CD14-positive monocyte (primary cell): ENCODE results near the gene NRP2. TPM values are rescaled to one million over a fixed set of nuclear protein-coding genes. Genes with fewer than 3 reads are reported as not detected.

Experiments used
- DNase-seq, 3 donors: peaks; one replicate each; pipeline ENCODE4 v3.0.0-alpha.2; 2011 to 2022
- H2AFZ ChIP-seq: 2 replicates; pipeline ENCODE4 v1.6.0; 2012; ENCODE audit warnings: mild to moderate bottlenecking, low read depth, low read length, inconsistent platforms; ENCODE audit not compliant: insufficient read depth, poor library complexity, severe bottlenecking
- H3K27ac ChIP-seq, 2 donors: 1 replicate in 1 of 2; 2 replicates in 1 of 2; pipeline ENCODE4 v1.5.1; 2012 to 2013; ENCODE audit warnings: low read length in 2 of 2, control low read depth in 1 of 2, inconsistent platforms in 1 of 2, low read depth in 1 of 2, mild to moderate bottlenecking in 1 of 2
- H3K27me3 ChIP-seq, 2 donors: one replicate each; pipeline versions ENCODE4 v1.6.0 to v1.6.1; 2011 to 2013; ENCODE audit warnings: low read length in 2 of 2; ENCODE audit not compliant: control insufficient read depth in 2 of 2, insufficient read depth in 2 of 2
- H3K36me3 ChIP-seq, 2 donors: replicated peaks in 1 of 2; 1 replicate in 1 of 2; 2 replicates in 1 of 2; pipeline versions ENCODE4 v1.5.1 to v1.6.1; 2012 to 2013; ENCODE audit warnings: low read length in 2 of 2, control low read depth in 1 of 2, inconsistent platforms in 1 of 2, mild to moderate bottlenecking in 1 of 2; ENCODE audit not compliant: insufficient read depth in 2 of 2, control insufficient read depth in 1 of 2
- H3K4me1 ChIP-seq, 2 donors: 1 replicate in 1 of 2; 2 replicates in 1 of 2; pipeline versions ENCODE4 v1.5.1 to v1.6.1; 2012 to 2013; ENCODE audit warnings: low read length in 2 of 2, control low read depth in 1 of 2, inconsistent platforms in 1 of 2, mild to moderate bottlenecking in 1 of 2, moderate library complexity in 1 of 2; ENCODE audit not compliant: insufficient read depth in 2 of 2, control insufficient read depth in 1 of 2
- H3K4me2 ChIP-seq: replicated peaks from 2 replicates; pipeline ENCODE3; 2012; ENCODE audit warnings: low read length, moderate library complexity, mild to moderate bottlenecking; ENCODE audit not compliant: poor library complexity, severe bottlenecking; ENCODE audit errors: extremely low read depth
- H3K4me3 ChIP-seq, 3 experiments: fragments of 200-600 bp in 1 of 3; sonication (generic) in 1 of 3; replicated peaks in 1 of 3; 1 replicate in 2 of 3; 2 replicates in 1 of 3; pipeline ENCODE4 v1.5.1; 2011 to 2013; ENCODE audit warnings: low read length in 3 of 3, mild to moderate bottlenecking in 3 of 3, control low read depth in 2 of 3, low read depth in 2 of 3, inconsistent platforms in 1 of 3, moderate library complexity in 1 of 3
- H3K79me2 ChIP-seq: 2 replicates; pipeline ENCODE4 v1.6.0; 2012; ENCODE audit warnings: mild to moderate bottlenecking, control low read depth, inconsistent platforms, low read length, moderate library complexity; ENCODE audit not compliant: insufficient read depth
- H3K9ac ChIP-seq: 2 replicates; pipeline ENCODE4 v1.6.0; 2017; ENCODE audit warnings: low read length, mild to moderate bottlenecking; ENCODE audit not compliant: insufficient read depth, poor library complexity, severe bottlenecking
- H3K9me3 ChIP-seq, 2 donors: replicated peaks in 1 of 2; 1 replicate in 1 of 2; 2 replicates in 1 of 2; pipeline versions ENCODE4 v1.5.1 to v1.6.1; 2012 to 2013; ENCODE audit warnings: low read length in 2 of 2, control low read depth in 1 of 2; ENCODE audit not compliant: control insufficient read depth in 1 of 2, insufficient read depth in 1 of 2
- H4K20me1 ChIP-seq: 2 replicates; pipeline ENCODE4 v1.6.0; 2012; ENCODE audit warnings: mild to moderate bottlenecking, low read length, control low read depth, moderate library complexity; ENCODE audit not compliant: insufficient read depth
- H3K27ac Mint-ChIP-seq, 7 donors: one replicate each; pipeline ENCODE4 v1.8.0; 2020; ENCODE audit warnings: mild to moderate bottlenecking in 7 of 7, mixed read lengths in 7 of 7, moderate library complexity in 6 of 7, inconsistent platforms in 2 of 7
- H3K27me3 Mint-ChIP-seq, 3 donors: one replicate each; pipeline ENCODE4 v1.8.0; 2021 to 2022; ENCODE audit warnings: low read depth in 3 of 3, mild to moderate bottlenecking in 3 of 3, mixed read lengths in 3 of 3, moderate library complexity in 3 of 3, inconsistent platforms in 1 of 3
- H3K36me3 Mint-ChIP-seq, 2 donors: one replicate each; pipeline ENCODE4 v1.8.0; 2020; ENCODE audit warnings: mixed read lengths in 2 of 2, inconsistent platforms in 1 of 2, mild to moderate bottlenecking in 1 of 2
- H3K4me1 Mint-ChIP-seq: one replicate; pipeline ENCODE4 v1.8.0; 2020; ENCODE audit warnings: mild to moderate bottlenecking, mixed read lengths
- H3K4me3 Mint-ChIP-seq, 2 donors: one replicate each; pipeline ENCODE4 v1.8.0; 2020; ENCODE audit warnings: mild to moderate bottlenecking in 2 of 2, mixed read lengths in 2 of 2, moderate library complexity in 1 of 2
- H3K9me3 Mint-ChIP-seq, 7 donors: one replicate each; pipeline ENCODE4 v1.8.0; 2020 to 2022; ENCODE audit warnings: mixed read lengths in 7 of 7, mild to moderate bottlenecking in 6 of 7, moderate library complexity in 6 of 7, inconsistent platforms in 2 of 7
- WGBS: methylation state at CpG from one replicate; pipeline ENCODE4 v1.1.5; 2013; ENCODE audit warnings: missing lambda C conversion rate; ENCODE audit not compliant: insufficient coverage; 5-methylcytosine and 5-hydroxymethylcytosine counted together
- intact Hi-C, 2 donors: fragments of 100-400 bp; cut with micrococcal nuclease; formaldehyde crosslinking; loops; one replicate each; pipeline versions ENCODE4 v1.15.0 to v1.15.1; 2023
- polyA plus RNA-seq, 3 donors: library from polyadenylated mRNA; depleted of rRNA in 1 of 3; unstranded in 2 of 3; stranded (reverse) in 1 of 3; fragments of 300-500 nt in 2 of 3; fragments of >200 nt in 1 of 3; fragmentation: Illumina TruSeq in 2 of 3; gene quantifications; 1 replicate in 2 of 3; 2 replicates in 1 of 3; pipeline ENCODE4 v1.2.3, GENCODE V29; 2012 to 2021
- TF ChIP-seq, protein P1 (sequence below): fragments of 200-600 bp; IDR thresholded peaks from one replicate; pipeline ENCODE4 v1.8.0; 2022; ENCODE audit warnings: antibody characterized with exemption, mild to moderate bottlenecking

The NRP2 gene
- polyA plus RNA-seq, 3 donors: 0.97 to 3.3 (median 1.6) TPM

DNA sequence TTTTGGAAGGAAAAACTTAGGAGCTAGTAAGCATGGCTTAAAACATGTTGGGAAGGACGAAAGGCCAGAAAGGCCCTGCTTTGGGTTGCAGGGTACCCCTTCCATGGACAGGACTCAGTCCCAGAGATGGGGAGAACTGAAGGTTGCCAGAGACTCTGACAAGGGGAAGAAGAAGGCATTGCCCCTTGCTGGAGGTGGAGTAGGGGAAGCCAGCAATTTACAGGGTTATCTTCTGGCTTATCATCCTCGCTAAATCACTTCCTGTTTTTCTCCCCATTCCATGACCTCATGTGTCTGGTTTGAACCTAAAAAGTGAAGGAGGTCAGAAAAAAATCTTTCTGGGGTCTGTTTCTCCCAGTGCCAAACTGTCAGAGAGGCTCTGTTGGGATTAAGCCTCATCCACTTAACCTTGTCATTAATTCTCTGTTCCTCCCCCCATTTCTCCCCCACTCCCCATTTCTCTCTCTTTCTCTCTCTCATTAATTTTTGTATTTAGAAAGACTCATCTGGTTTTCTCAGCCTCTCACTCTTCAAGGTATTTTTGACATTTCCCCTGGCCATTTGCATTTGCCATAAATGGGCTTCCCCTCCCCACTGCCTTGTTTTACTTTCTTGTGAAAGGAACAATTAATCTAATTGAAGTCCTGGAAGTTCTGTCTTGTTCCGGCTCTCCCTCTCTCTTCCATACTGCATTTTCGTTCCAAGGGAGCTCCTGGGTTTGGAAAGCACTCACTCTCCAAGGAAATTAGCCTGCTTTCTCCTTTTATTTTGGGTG, 17.4 kb downstream of the NRP2 start:
- H3K4me3 ChIP-seq: peak overlapping the region in 1 of 3 experiments; percentile 25
- H3K4me2 ChIP-seq: peak overlapping the region; percentile 24
- TF ChIP-seq, protein P1, sequence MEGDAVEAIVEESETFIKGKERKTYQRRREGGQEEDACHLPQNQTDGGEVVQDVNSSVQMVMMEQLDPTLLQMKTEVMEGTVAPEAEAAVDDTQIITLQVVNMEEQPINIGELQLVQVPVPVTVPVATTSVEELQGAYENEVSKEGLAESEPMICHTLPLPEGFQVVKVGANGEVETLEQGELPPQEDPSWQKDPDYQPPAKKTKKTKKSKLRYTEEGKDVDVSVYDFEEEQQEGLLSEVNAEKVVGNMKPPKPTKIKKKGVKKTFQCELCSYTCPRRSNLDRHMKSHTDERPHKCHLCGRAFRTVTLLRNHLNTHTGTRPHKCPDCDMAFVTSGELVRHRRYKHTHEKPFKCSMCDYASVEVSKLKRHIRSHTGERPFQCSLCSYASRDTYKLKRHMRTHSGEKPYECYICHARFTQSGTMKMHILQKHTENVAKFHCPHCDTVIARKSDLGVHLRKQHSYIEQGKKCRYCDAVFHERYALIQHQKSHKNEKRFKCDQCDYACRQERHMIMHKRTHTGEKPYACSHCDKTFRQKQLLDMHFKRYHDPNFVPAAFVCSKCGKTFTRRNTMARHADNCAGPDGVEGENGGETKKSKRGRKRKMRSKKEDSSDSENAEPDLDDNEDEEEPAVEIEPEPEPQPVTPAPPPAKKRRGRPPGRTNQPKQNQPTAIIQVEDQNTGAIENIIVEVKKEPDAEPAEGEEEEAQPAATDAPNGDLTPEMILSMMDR: no peak
- Mint-ChIP-seq H3K27me3 (peaks cover 2 to 11% (median 7%) of the 10 kb centered on the region in 3 donors), H3K9me3 (no peaks in the 10 kb centered on the region), H3K4me3 (no peak overlapping the region), H3K36me3 (no peaks in the 10 kb centered on the region), H3K4me1 (peaks cover 33% of the 10 kb centered on the region), H3K27ac (peak overlapping the region; percentile 83 to 93 (median 90))
- no peaks in the 10 kb centered on the region for H3K79me2 ChIP-seq
- no peaks in the 10 kb centered on the region for H3K27me3 ChIP-seq
- peak in 2 of 3 donors; percentile 49 to 73 for DNase-seq
- peaks cover 29 to 34% of the 10 kb centered on the region in 2 donors for H3K4me1 ChIP-seq
- peak overlapping the region; percentile 31 for H3K9ac ChIP-seq
- H4K20me1 ChIP-seq: no peaks in the 10 kb centered on the region
- H2AFZ ChIP-seq: peak overlapping the region; percentile 32
- 80% methylated on average over 1 of the region's 4 CpGs for WGBS
- intact Hi-C loops: no loop called here
- H3K36me3 ChIP-seq: no peaks in the 10 kb centered on the region
- H3K9me3 ChIP-seq: no peaks in the 10 kb centered on the region
- peak overlapping the region; percentile 64 to 68 for H3K27ac ChIP-seq

DNA sequence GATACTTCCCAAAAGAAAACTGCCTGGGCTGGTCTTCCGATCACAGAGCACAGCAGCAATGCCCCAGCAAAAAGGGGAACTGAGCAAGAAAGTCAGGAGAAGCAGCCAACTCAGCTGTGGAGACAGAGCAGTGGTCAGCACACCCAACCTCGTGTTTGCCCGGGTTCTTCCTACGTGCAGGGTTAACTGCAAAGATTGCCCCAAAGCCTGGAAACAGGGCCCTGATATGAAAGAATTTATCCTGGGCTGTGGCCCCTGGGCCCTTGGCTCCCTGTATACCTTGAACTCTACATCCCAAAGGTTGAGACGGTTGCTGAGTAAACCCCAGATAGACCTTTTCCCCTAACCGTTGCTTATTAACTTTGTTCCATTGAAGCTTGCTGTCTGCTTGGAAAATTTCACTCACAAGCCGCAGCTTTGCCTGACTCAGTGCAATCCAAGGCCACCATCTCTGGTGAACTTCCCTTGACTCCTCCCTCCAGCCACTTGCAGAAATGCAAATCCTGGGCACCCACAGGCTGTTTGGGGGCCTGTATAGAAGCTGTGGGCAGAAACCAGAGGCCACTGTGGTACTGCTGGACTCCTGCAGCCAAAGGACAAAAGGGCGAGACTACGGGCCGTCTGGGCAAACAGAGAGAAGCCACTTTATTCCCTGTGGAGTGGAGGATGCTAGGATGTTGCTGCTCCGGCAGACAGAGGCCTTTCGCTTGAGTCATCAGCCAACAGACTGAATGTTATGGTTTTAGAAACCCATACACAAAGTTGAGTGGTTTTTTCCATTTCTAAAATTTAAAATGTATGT, 18.2 kb downstream of the NRP2 start:
- intact Hi-C loops: no loop called here
- peaks cover 30% of the 10 kb centered on the region for H3K4me1 Mint-ChIP-seq
- Histone ChIP-seq H3K79me2 (no peaks in the 10 kb centered on the region), H3K9me3 (no peaks in the 10 kb centered on the region), H3K27ac (peak overlapping the region; percentile 64 to 68), H3K4me1 (peaks cover 30 to 36% of the 10 kb centered on the region in 2 donors), H3K36me3 (no peaks in the 10 kb centered on the region), H3K9ac (no peak overlapping the region), H3K4me2 (peak overlapping the region; percentile 24), H2AFZ (peak overlapping the region; percentile 32), H3K4me3 (peak overlapping the region in 1 of 3 experiments; percentile 25), H4K20me1 (no peaks in the 10 kb centered on the region), H3K27me3 (no peaks in the 10 kb centered on the region)
- H3K36me3 Mint-ChIP-seq: no peaks in the 10 kb centered on the region
- 39% methylated on average over 7 of the region's 12 CpGs for WGBS
- H3K27ac Mint-ChIP-seq: peak overlapping the region; percentile 83 to 93 (median 90)
- DNase-seq: peak; percentile 61 to 86 (median 72)
- H3K9me3 Mint-ChIP-seq: no peaks in the 10 kb centered on the region
- TF ChIP-seq, protein P1: no peak
- H3K27me3 Mint-ChIP-seq: peaks cover 0 to 9% (median 4%) of the 10 kb centered on the region in 3 donors
- no peak overlapping the region for H3K4me3 Mint-ChIP-seq
